Activated effector memory CD4-positive, alpha-beta T cell treated with Interleukin-2 at 50 U/mL for 16 hours (primary cell): ENCODE measurements around the gene EGLN2.
"Not testable (repeated sequence)": the region's sequence is repeated elsewhere in the genome, so short reads cannot be mapped to it uniquely, and the experiment has no call there.

Experiments
- DNase-seq: peaks from one replicate; pipeline ENCODE4 v3.0.0-alpha.2; 2020

EGLN2 gene

DNA sequence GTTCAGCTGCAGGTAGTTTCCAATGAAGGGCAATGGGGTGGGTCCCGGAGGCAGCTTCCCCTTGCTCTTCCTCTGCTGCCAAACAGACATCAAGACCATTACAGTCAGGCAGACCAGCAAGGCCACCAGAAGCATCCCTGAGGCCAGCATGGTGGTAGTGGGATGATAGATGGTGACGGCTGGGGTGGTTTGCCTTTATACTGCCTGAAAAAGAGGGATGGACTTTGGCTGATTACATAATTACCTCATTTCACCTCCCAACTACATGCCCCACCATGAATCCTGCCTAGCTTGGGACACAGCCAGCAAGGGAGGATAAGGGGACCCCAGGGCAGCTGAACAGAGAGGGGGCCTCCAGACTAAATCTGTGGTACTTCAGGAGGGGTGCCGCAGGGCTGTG is 51.3 kb downstream of the EGLN2 start, which contains the start of gene CYP2A6:
TSS of gene CYP2A6 (minus strand) at position 171 of the 400 bp plus-strand sequence. CDS start at position 150, 21 bp downstream.
- DNase-seq = not testable (repeated sequence)

DNA sequence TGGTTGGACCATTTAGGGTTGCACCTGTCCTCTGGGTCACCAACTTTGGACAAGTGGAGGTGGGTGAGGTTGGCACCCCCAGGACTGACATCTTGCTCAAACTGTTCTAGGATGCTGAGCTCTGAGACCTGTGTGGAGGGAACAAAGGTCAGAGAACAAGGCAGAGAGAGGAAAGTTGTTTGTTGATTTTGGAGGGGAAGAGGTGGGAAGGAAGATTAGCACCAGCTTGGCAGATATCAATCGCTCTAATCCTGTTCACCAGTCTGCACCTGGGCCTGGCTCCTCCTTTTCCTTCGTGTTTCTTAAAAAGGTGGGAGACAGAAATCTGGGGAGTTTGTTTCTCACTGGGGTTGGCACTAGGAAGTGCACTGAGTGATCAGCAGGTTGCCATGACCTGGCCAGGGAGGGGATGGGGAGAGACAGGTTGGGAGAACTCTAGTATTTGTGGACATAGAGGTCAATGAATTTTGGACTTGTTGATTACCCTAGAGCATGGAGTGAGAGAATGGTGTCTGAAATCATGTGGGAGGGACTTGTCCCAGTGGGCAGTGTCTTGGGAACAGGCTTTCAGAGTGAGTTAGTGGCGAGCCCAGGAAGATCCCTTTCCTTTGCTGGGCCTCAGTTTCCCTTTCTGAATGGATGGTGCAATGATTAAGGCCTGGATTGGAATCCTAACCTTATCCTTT is 53.6 kb downstream of the EGLN2 start:
- not testable (repeated sequence) for DNase-seq
